Liver (tissue), 9 donors: ENCODE measurements around the gene PEAK1. TPM values are rescaled to one million over a fixed set of nuclear protein-coding genes. Genes with fewer than 3 reads are reported as not detected.

Experiments used
- DNase-seq: peaks from one replicate; pipeline ENCODE4 v3.0.0-alpha.2; 2017; ENCODE audit warnings: low spot score
- H3K27ac ChIP-seq, 2 donors: one replicate each; pipeline ENCODE4 v1.7.0; 2013; ENCODE audit warnings: inconsistent platforms in 2 of 2, low read length in 2 of 2, control low read depth in 1 of 2, low read depth in 1 of 2, mild to moderate bottlenecking in 1 of 2
- H3K27me3 ChIP-seq, 4 donors: one replicate each; pipeline versions ENCODE4 v1.6.1 to v1.7.0; 2013; ENCODE audit warnings: low read length in 3 of 4, inconsistent platforms in 1 of 4, mild to moderate bottlenecking in 1 of 4, moderate library complexity in 1 of 4; ENCODE audit not compliant: control insufficient read depth in 4 of 4, insufficient read depth in 4 of 4
- H3K36me3 ChIP-seq, 4 donors: one replicate each; pipeline versions ENCODE4 v1.6.1 to v1.7.0; 2013; ENCODE audit warnings: low read length in 3 of 4, mild to moderate bottlenecking in 3 of 4, low read depth in 1 of 4, moderate library complexity in 1 of 4; ENCODE audit not compliant: control insufficient read depth in 4 of 4, insufficient read depth in 3 of 4
- H3K4me1 ChIP-seq, 4 donors: one replicate each; pipeline versions ENCODE4 v1.6.1 to v1.7.0; 2013; ENCODE audit warnings: low read length in 3 of 4, mild to moderate bottlenecking in 3 of 4, moderate library complexity in 1 of 4; ENCODE audit not compliant: control insufficient read depth in 4 of 4, insufficient read depth in 4 of 4
- H3K4me3 ChIP-seq, 3 donors: one replicate each; pipeline versions ENCODE4 v1.6.1 to v1.7.0; 2013; ENCODE audit warnings: low read length in 3 of 3, control low read depth in 1 of 3, low read depth in 1 of 3, mild to moderate bottlenecking in 1 of 3
- H3K9ac ChIP-seq, 2 donors: one replicate each; pipeline ENCODE4 v1.7.0; 2013; ENCODE audit warnings: low read length in 2 of 2, mild to moderate bottlenecking in 2 of 2, moderate library complexity in 2 of 2, control low read depth in 1 of 2, low read depth in 1 of 2
- H3K9me3 ChIP-seq, 4 donors: one replicate each; pipeline versions ENCODE4 v1.6.1 to v1.7.0; 2013; ENCODE audit warnings: low read length in 3 of 4; ENCODE audit not compliant: control insufficient read depth in 4 of 4
- EGR1 ChIP-seq, 2 donors: IDR thresholded peaks; 2 replicates each; pipeline ENCODE4 v1.6.1; 2016 to 2018; ENCODE audit warnings: antibody characterized with exemption in 2 of 2, low read depth in 2 of 2
- FOXA1 ChIP-seq: IDR thresholded peaks from 2 replicates; pipeline ENCODE4 v1.6.1; 2016; ENCODE audit warnings: antibody characterized with exemption
- FOXA2 ChIP-seq: IDR thresholded peaks from 2 replicates; pipeline ENCODE4 v1.6.1; 2016; ENCODE audit warnings: antibody characterized with exemption
- HNF4A ChIP-seq, 2 donors: conservative IDR thresholded peaks; 2 replicates each; pipeline ENCODE4 v1.6.1; 2016; ENCODE audit warnings: antibody characterized with exemption in 2 of 2, mild to moderate bottlenecking in 2 of 2
- HNF4G ChIP-seq: IDR thresholded peaks from 2 replicates; pipeline ENCODE4 v1.6.1; 2016; ENCODE audit warnings: antibody characterized with exemption
- JUND ChIP-seq, 2 donors: IDR thresholded peaks; 2 replicates each; pipeline ENCODE4 v1.6.1; 2016; ENCODE audit warnings: antibody characterized with exemption in 2 of 2
- NR2F2 ChIP-seq: IDR thresholded peaks from 2 replicates; pipeline ENCODE4 v1.6.1; 2016; ENCODE audit warnings: antibody characterized with exemption
- RXRA ChIP-seq, 2 donors: IDR thresholded peaks; 2 replicates each; pipeline ENCODE4 v1.6.1; 2017 to 2018; ENCODE audit warnings: antibody characterized with exemption in 2 of 2, mild to moderate bottlenecking in 1 of 2
- WGBS: extraction: QIAGEN DNeasy Blood & Tissue Kit; methylation state at CpG from one replicate; pipeline ENCODE4 v1.1.7; 2013; 5-methylcytosine and 5-hydroxymethylcytosine counted together
- polyA plus RNA-seq, 2 donors: library from polyadenylated mRNA; stranded (reverse) in 1 of 2; unstranded in 1 of 2; fragments of 200-250 nt in 1 of 2; fragments of >200 nt in 1 of 2; fragmentation: Nextera tagmentation in 1 of 2; extraction: Ambion mirVana in 1 of 2; gene quantifications; one replicate each; pipeline versions ENCODE4 v1.2.1 to v1.2.3, GENCODE V29; 2013 to 2015
- total RNA-seq, 2 donors: library from RNA; depleted of rRNA; stranded (reverse); fragments of >200 nt; gene quantifications; one replicate each; pipeline ENCODE4 v1.2.3, GENCODE V29; 2014
- TF ChIP-seq, protein P1 (sequence below): fragments of 150-350 bp; IDR thresholded peaks from 2 replicates; pipeline ENCODE4 v1.5.1; 2017; ENCODE audit warnings: improper control_type of control experiment, low read depth, low read length; ENCODE audit not compliant: missing input control
- TF ChIP-seq, protein P2 (sequence below): IDR thresholded peaks from 2 replicates; pipeline ENCODE4 v1.6.1; 2016; ENCODE audit warnings: antibody characterized with exemption, mild to moderate bottlenecking
- TF ChIP-seq, protein P3 (sequence below): IDR thresholded peaks from 2 replicates; pipeline ENCODE4 v1.6.1; 2016; ENCODE audit warnings: antibody characterized with exemption
- TF ChIP-seq, protein P4 (sequence below): IDR thresholded peaks from 2 replicates; pipeline ENCODE4 v1.6.1; 2016; ENCODE audit warnings: antibody characterized with exemption
- TF ChIP-seq, protein P5 (sequence below): IDR thresholded peaks from 2 replicates; pipeline ENCODE4 v1.6.1; 2016; ENCODE audit warnings: antibody characterized with exemption
- donor health status: healthy.
- donor health status: healthy.
- donor health status: healthy.
- donor health status: healthy.
- donor health status: healthy.

Gene PEAK1
- total and polyA plus RNA-seq, 4 donors: 1.8 to 14.9 (median 5.8) TPM

DNA sequence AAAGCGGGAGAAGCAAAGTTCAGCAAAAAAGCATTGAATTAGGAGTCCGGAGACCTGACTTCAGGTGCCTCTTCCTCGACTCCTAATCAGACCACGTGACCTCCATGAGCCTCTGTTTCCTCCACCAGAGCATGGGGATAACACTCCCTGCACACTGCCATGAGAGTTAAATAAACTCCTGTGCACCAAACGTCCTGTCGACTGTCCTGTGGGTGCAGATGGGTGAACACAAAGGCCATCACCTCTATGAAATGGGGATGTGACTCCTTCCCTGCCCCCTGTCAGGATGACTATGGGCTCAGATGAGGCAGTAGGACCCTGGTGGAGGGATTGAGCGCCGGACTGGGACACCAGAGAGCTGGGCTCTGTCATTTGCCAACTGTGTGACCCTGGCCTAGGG, 335.5 kb downstream of the PEAK1 start:
- Histone ChIP-seq H3K36me3 (no peaks in the 10 kb centered on the region), H3K4me3 (no peak overlapping the region), H3K9ac (no peak overlapping the region), H3K9me3 (no peaks in the 10 kb centered on the region), H3K27ac (no peak overlapping the region), H3K27me3 (no peaks in the 10 kb centered on the region), H3K4me1 (no peaks in the 10 kb centered on the region)
- no peak for TF ChIP-seq RXRA (IDR thresholded peaks at IDR 0.05)
- no peak for TF ChIP-seq HNF4G
- TF ChIP-seq, protein P1, sequence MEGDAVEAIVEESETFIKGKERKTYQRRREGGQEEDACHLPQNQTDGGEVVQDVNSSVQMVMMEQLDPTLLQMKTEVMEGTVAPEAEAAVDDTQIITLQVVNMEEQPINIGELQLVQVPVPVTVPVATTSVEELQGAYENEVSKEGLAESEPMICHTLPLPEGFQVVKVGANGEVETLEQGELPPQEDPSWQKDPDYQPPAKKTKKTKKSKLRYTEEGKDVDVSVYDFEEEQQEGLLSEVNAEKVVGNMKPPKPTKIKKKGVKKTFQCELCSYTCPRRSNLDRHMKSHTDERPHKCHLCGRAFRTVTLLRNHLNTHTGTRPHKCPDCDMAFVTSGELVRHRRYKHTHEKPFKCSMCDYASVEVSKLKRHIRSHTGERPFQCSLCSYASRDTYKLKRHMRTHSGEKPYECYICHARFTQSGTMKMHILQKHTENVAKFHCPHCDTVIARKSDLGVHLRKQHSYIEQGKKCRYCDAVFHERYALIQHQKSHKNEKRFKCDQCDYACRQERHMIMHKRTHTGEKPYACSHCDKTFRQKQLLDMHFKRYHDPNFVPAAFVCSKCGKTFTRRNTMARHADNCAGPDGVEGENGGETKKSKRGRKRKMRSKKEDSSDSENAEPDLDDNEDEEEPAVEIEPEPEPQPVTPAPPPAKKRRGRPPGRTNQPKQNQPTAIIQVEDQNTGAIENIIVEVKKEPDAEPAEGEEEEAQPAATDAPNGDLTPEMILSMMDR: no peak
- no peak for TF ChIP-seq HNF4A (conservative IDR thresholded peaks at IDR 0.05)
- no peak for TF ChIP-seq FOXA1
- TF ChIP-seq, protein P2, sequence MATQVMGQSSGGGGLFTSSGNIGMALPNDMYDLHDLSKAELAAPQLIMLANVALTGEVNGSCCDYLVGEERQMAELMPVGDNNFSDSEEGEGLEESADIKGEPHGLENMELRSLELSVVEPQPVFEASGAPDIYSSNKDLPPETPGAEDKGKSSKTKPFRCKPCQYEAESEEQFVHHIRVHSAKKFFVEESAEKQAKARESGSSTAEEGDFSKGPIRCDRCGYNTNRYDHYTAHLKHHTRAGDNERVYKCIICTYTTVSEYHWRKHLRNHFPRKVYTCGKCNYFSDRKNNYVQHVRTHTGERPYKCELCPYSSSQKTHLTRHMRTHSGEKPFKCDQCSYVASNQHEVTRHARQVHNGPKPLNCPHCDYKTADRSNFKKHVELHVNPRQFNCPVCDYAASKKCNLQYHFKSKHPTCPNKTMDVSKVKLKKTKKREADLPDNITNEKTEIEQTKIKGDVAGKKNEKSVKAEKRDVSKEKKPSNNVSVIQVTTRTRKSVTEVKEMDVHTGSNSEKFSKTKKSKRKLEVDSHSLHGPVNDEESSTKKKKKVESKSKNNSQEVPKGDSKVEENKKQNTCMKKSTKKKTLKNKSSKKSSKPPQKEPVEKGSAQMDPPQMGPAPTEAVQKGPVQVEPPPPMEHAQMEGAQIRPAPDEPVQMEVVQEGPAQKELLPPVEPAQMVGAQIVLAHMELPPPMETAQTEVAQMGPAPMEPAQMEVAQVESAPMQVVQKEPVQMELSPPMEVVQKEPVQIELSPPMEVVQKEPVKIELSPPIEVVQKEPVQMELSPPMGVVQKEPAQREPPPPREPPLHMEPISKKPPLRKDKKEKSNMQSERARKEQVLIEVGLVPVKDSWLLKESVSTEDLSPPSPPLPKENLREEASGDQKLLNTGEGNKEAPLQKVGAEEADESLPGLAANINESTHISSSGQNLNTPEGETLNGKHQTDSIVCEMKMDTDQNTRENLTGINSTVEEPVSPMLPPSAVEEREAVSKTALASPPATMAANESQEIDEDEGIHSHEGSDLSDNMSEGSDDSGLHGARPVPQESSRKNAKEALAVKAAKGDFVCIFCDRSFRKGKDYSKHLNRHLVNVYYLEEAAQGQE: no peak
- TF ChIP-seq, protein P3, sequence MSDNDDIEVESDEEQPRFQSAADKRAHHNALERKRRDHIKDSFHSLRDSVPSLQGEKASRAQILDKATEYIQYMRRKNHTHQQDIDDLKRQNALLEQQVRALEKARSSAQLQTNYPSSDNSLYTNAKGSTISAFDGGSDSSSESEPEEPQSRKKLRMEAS: no peak
- DNase-seq: no peak
- 89% methylated on average over 8 of the region's 8 CpGs for WGBS

DNA sequence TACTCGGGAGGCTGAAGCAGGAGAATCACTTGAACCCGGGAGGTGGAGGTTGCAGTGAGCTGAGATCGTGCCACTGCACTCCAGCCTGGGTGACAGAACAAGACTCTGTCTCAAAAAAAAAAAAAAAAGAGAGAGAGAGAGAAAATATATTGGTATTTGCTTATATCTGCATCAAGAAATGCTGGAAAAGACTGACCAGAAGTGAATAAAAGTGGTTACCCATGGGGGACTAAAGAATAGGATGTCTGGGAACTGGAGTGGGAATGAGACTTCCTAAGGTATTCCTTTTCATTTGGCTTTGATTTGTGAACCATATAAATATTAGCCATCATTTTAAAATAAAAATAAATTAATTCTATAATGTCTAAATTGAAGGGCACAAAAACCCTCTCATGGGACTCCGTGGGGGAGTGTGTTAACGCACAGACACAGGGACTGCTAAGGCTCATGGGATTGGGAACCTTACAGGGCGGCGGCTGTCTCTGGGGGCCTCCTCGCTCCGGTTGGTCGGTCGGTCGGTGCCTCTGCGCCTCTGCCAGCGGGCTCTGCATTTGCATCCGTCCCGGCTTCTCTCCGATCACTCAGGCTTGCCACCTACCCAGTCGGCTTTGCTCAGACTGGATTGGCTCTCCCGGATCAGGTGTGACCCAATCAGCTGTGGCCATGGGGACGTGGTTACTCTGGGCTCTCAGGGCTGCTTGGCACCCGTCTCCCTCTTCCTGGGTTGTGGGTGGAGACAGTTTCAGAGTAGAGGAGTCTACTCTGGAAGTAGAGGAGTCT, 336.3 kb downstream of the PEAK1 start:
- DNase-seq: peak; percentile 60
- Histone ChIP-seq H3K27ac (no peak overlapping the region), H3K9me3 (no peaks in the 10 kb centered on the region), H3K9ac (no peak overlapping the region), H3K36me3 (no peaks in the 10 kb centered on the region), H3K4me1 (no peaks in the 10 kb centered on the region), H3K27me3 (no peaks in the 10 kb centered on the region), H3K4me3 (peak overlapping the region in 1 of 3 donors; percentile 3)
- WGBS: 19% methylated on average over 21 of the region's 21 CpGs
- TF ChIP-seq, protein P1: no peak
- TF ChIP-seq JUND (IDR thresholded peaks at IDR 0.05) (no peak), HNF4G (no peak), RXRA (IDR thresholded peaks at IDR 0.05) (no peak), EGR1 (IDR thresholded peaks at IDR 0.05; ENCODE audit: low read depth in 2 of 2) (no peak), NR2F2 (no peak), FOXA1 (no peak), HNF4A (conservative IDR thresholded peaks at IDR 0.05) (no peak), FOXA2 (no peak)
- TF ChIP-seq, protein P3: no peak
- TF ChIP-seq, protein P2: no peak
- TF ChIP-seq, protein P4, sequence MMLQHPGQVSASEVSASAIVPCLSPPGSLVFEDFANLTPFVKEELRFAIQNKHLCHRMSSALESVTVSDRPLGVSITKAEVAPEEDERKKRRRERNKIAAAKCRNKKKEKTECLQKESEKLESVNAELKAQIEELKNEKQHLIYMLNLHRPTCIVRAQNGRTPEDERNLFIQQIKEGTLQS: no peak
- TF ChIP-seq, protein P5, sequence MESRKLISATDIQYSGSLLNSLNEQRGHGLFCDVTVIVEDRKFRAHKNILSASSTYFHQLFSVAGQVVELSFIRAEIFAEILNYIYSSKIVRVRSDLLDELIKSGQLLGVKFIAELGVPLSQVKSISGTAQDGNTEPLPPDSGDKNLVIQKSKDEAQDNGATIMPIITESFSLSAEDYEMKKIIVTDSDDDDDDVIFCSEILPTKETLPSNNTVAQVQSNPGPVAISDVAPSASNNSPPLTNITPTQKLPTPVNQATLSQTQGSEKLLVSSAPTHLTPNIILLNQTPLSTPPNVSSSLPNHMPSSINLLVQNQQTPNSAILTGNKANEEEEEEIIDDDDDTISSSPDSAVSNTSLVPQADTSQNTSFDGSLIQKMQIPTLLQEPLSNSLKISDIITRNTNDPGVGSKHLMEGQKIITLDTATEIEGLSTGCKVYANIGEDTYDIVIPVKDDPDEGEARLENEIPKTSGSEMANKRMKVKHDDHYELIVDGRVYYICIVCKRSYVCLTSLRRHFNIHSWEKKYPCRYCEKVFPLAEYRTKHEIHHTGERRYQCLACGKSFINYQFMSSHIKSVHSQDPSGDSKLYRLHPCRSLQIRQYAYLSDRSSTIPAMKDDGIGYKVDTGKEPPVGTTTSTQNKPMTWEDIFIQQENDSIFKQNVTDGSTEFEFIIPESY: no peak
